Nephron (organoid): ENCODE measurements around the gene TGFB1.

Source experiments
- H3K27ac Mint-ChIP-seq, 3 experiments: 2 replicates each; pipeline ENCODE4 v1.8.0; 2020; ENCODE audit warnings: mixed read lengths in 3 of 3, mild to moderate bottlenecking in 2 of 3, moderate library complexity in 1 of 3
- H3K27me3 Mint-ChIP-seq: 2 replicates; pipeline ENCODE4 v1.8.0; 2021; ENCODE audit warnings: low read depth, mild to moderate bottlenecking, moderate library complexity, mixed read lengths
- H3K36me3 Mint-ChIP-seq: 2 replicates; pipeline ENCODE4 v1.8.0; 2020; ENCODE audit warnings: low read depth, mixed read lengths
- H3K4me1 Mint-ChIP-seq: 2 replicates; pipeline ENCODE4 v1.8.0; 2020; ENCODE audit warnings: mixed read lengths
- H3K4me3 Mint-ChIP-seq, 3 experiments: 2 replicates each; pipeline ENCODE4 v1.8.0; 2020; ENCODE audit warnings: mild to moderate bottlenecking in 3 of 3, mixed read lengths in 3 of 3, moderate library complexity in 2 of 3
- H3K9me3 Mint-ChIP-seq: 2 replicates; pipeline ENCODE4 v1.8.0; 2020; ENCODE audit warnings: mixed read lengths
- TF ChIP-seq, protein P1 (sequence below), 3 experiments: fragments of 200-600 bp; sonication (generic); IDR thresholded peaks; one replicate each; pipeline ENCODE4 v1.5.0; 2021; ENCODE audit warnings: antibody characterized with exemption in 3 of 3; ENCODE audit not compliant: unreplicated experiment in 3 of 3

TGFB1 gene

DNA sequence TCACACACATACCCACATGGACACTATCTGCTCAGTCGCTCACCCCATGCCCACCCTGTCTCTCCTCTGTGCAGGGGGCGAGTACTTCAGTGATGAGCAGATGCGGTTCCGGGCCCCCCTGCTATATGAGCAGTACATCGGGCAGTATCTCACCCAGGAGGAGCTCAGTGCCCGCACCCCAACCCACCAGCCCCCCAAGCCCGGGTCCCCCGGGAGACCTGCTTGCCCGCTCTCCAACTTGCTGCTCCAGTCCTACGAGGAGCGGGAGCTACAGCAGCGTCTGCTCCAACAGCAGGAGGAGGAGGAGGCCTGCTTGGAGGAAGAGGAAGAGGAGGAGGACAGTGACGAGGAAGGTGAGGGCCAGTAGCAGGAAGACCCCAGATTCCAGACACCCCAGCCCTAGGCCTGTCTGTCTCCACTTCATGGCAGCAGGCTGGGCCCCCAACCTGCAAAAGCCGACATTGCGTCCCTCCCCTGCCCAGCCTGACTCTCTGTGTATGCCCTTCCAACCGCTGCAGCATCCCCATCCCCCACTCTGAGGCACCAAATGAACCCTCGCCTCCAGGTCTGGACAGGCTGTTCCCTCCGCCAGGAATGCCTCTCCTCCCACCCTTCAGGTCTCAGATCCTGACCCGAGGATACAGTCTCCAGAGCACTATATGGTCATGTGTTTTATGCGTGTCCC, 34.1 kb downstream of the TGFB1 start:
- no peak overlapping the region for H3K4me3 Mint-ChIP-seq

DNA sequence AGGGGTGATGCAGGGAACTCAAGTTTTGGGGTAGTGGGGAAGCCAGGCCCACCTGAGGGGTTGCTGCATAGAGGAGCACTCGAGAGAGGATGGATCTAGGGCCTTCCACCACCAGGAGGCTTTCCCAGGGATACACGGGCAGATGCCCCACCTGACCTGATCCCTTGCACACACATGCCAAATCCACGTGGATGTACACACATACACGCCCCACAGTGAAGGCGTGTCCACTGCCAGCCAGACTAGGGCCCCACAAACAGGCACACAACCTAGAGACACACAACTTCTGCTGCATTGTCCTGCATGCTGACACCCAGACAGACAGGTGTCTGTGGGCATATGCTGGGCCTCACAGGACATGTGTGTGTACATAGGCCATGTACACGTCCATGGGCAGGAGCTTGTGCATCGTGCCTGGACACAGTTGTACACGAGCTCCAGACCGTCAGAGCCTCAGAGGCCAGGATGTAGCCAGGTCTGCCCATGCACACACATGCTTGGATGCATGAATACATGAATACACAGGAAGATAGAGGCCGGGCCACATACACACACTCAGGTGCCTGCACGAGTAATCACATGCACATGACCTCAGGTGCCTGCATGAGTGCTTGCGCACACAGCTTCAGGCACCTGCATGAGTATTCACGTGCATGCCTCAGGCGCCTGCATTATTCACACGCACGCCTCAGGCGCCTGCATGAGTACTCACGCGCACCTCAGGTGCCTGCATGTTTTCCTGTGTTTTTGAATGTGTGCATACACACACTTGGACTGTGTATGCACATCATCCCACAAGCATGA, 34.8 kb downstream of the TGFB1 start:
- Mint-ChIP-seq H3K27ac (no peak overlapping the region), H3K4me3 (no peak overlapping the region), H3K4me1 (peaks cover 16% of the 10 kb centered on the region), H3K9me3 (no peaks in the 10 kb centered on the region), H3K27me3 (no peaks in the 10 kb centered on the region), H3K36me3 (peaks cover 46% of the 10 kb centered on the region)
- TF ChIP-seq, protein P1, sequence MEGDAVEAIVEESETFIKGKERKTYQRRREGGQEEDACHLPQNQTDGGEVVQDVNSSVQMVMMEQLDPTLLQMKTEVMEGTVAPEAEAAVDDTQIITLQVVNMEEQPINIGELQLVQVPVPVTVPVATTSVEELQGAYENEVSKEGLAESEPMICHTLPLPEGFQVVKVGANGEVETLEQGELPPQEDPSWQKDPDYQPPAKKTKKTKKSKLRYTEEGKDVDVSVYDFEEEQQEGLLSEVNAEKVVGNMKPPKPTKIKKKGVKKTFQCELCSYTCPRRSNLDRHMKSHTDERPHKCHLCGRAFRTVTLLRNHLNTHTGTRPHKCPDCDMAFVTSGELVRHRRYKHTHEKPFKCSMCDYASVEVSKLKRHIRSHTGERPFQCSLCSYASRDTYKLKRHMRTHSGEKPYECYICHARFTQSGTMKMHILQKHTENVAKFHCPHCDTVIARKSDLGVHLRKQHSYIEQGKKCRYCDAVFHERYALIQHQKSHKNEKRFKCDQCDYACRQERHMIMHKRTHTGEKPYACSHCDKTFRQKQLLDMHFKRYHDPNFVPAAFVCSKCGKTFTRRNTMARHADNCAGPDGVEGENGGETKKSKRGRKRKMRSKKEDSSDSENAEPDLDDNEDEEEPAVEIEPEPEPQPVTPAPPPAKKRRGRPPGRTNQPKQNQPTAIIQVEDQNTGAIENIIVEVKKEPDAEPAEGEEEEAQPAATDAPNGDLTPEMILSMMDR (IDR thresholded peaks at IDR 0.05; ENCODE audit: unreplicated experiment in 3 of 3), result no peak

More for the DNA sequence above, 34.1 kb downstream of the TGFB1 start:
- H3K4me1 Mint-ChIP-seq, result peaks cover 23% of the 10 kb centered on the region
- peaks cover 40% of the 10 kb centered on the region for H3K36me3 Mint-ChIP-seq
- H3K27me3 Mint-ChIP-seq, result no peaks in the 10 kb centered on the region
- no peak overlapping the region for H3K27ac Mint-ChIP-seq
- H3K9me3 Mint-ChIP-seq, result no peaks in the 10 kb centered on the region
- TF ChIP-seq, protein P1 (IDR thresholded peaks at IDR 0.05; ENCODE audit: unreplicated experiment in 3 of 3), result no peak

DNA sequence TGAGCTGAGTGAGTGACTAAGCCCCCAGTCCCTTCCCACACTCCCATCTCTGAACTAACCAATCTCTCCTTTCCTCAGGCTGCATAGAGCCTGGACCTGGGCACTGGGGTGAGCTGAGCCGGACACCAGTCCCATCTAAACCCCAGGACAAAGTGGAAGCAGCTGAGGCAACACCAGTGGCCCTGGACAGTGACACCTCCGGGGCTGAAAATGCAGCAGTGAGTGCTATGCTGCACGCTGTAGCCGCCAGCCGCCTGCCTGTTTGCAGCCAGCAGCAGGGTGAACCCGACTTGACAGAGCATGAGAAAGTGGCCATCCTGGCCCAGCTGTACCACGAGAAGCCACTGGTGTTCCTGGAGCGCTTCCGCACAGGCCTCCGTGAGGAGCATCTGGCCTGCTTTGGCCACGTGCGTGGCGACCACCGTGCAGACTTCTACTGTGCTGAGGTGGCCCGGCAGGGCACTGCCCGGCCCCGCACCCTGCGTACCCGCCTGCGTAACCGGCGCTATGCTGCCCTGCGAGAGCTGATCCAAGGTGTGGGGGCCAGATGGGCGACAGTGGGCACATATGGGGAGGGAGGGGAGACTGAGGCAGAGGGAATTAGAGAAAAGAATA, 37.3 kb downstream of the TGFB1 start:
- peaks cover 46% of the 10 kb centered on the region for H3K36me3 Mint-ChIP-seq
- H3K4me1 Mint-ChIP-seq, result peaks cover 14% of the 10 kb centered on the region
- H3K9me3 Mint-ChIP-seq, result no peaks in the 10 kb centered on the region
- TF ChIP-seq, protein P1 (IDR thresholded peaks at IDR 0.05; ENCODE audit: unreplicated experiment in 3 of 3), result no peak
- H3K4me3 Mint-ChIP-seq, result peak overlapping the region in 1 of 3 experiments; percentile 29
- no peak overlapping the region for H3K27ac Mint-ChIP-seq
- no peaks in the 10 kb centered on the region for H3K27me3 Mint-ChIP-seq

DNA sequence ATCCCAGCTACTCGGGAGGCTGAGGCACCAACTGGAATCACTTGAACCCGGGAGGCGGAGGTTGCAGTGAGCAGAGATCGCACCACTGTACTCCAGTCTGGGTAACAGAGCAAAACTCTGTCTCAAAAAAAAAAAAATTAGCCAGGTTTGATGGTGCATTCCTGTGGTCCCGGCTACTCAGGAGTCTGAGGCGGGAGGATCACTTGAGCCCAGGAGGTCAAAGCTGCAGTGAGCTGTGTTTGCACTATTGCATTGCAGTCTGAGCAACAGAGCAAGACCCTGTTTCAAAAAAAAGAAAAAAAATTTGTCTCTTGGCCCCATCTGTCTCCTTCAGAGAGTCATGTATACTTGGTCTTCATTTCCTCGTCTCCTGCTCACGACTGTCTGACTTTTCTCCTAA, 42.1 kb downstream of the TGFB1 start:
- TF ChIP-seq, protein P1 (IDR thresholded peaks at IDR 0.05; ENCODE audit: unreplicated experiment in 3 of 3), result no peak
- H3K4me3 Mint-ChIP-seq, result peak overlapping the region; percentile 95 to 98 (median 96)
- H3K36me3 Mint-ChIP-seq, result peaks cover 37% of the 10 kb centered on the region
- peaks cover 43% of the 10 kb centered on the region for H3K4me1 Mint-ChIP-seq
- no peaks in the 10 kb centered on the region for H3K9me3 Mint-ChIP-seq
- no peaks in the 10 kb centered on the region for H3K27me3 Mint-ChIP-seq
- H3K27ac Mint-ChIP-seq, result peak overlapping the region in 2 of 3 experiments; percentile 43 to 98

DNA sequence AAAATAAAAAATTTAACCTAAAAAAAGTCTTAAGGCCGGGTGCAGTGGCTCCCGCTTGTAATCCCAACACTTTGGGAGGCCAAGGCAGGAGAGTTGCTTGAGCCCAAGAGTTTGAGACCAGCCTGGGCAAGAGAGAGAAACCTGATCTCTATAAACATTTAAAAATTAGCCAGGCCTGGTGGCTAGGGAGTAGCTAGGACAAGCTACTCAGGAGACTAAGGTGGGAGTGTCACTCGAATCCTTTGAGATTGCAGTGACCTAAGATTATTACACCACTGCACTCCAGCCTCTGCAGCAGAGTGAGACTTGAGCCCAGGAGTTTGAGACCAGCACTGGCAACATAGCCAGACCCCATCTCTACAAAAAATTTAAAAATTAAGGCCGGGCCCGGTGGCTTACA, 42.6 kb downstream of the TGFB1 start:
- Mint-ChIP-seq H3K4me1 (peaks cover 43% of the 10 kb centered on the region), H3K9me3 (no peaks in the 10 kb centered on the region), H3K4me3 (peak overlapping the region; percentile 95 to 98 (median 96)), H3K27ac (peak overlapping the region in 2 of 3 experiments; percentile 97 to 98), H3K27me3 (no peaks in the 10 kb centered on the region), H3K36me3 (peaks cover 33% of the 10 kb centered on the region)
- TF ChIP-seq, protein P1 (IDR thresholded peaks at IDR 0.05; ENCODE audit: unreplicated experiment in 3 of 3), result no peak
